HG03045 (cell line): ENCODE results near the gene REG1A.

ENCODE experiments used
- ATAC-seq: cut with Tn5 transposase; IDR thresholded peaks from one replicate; pipeline ENCODE4 v1.9.1; 2021; ENCODE audit warnings: mild to moderate bottlenecking, moderate library complexity; ENCODE audit not compliant: unreplicated experiment

Gene REG1A

DNA sequence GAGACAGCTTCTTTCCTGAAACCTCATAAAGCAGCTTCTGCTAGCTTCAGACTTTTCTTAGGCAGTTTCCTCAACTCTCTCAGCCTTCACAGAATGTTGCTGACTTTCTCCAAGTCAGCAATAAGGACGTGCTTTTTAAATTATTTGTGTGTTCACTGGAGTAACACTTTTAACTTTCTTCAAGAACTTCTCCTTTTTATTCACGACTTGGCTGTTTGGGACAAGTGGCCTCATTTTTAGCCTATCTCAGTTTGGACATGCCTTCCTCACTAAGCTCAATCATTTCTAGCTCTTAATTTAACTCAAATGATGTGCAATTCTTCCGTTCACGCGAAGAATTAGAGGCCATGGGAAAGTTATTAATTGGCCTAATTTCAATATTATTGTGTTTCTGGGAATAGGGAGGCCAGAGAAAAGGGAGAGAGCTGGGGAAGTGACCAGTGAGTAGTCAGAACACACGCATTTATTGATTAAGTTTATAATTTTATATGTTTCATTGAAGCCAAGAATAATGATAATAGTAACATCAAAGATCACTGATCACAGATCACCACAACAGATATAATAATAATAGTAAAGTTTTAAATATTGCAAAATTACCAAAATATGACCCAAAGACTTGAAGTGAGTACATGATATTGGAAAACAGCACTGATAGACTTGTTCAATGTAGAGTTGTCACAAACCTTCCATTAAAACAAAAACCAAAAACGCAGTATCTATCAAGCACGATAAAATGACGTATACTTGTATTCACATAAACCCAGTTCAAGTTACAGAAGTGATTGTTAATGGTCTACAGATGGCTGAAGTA, 4.8 kb downstream of the REG1A start:
- ATAC-seq = no peak

DNA sequence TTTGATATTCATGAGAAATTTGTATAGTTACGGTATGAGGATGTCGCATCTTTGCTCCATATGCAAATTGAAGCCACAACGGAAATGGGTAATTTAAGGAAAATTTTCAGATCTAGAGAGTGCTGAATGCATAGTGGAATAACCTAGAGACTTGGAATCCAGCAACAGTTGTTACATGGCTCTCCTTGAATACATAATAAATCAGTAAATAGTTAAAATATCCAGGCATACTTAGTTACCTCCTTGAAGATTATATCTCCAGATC, 5.4 kb downstream of the REG1A start:
- ATAC-seq = no peak

DNA sequence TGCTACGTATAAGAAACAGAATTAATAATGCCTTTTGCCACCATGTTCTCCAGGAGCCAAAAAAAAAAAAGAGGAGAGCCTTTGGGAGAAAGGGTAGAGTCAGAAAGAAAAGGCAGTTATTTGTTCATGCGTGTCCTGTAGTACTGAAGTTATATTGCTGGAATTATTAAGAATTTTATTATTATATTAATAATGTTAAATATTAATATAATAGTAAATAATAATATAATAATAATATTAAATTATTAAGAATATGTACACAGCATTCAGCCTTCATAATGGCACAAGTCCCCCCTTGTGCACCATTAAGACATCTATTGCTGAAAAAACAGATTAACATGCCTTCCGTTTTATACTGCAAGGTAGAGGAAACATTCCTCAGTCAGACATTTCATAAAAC, 8.1 kb downstream of the REG1A start:
- ATAC-seq = no peak

GRCh38 chr2:79129260-79129659, 9.0 kb downstream of the REG1A start:
- no peak for ATAC-seq

DNA sequence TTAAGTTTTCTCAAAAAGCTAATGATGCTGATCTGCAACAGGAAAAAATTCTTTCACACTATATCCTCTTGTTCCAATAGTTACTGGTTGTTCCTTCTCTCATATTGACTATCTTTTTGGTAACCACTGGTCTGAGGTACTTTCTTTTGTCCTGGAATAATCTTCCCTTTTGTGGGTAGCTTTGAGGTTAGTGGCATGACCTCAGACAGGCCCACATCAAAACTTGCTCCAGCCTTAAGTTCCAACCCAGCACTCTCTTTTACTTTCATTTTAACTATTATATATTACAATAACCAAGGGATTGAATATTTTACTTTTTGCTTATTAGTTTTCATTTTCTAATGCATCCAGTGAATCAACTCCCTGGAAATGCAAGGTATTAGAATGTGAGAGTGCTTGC, 9.5 kb downstream of the REG1A start:
- no peak for ATAC-seq

- ATAC-seq = no peak
Measured at GRCh38 chr2:79131687-79132086, 11.4 kb downstream of the REG1A start.

GRCh38 chr2:79138385-79138784, 18.1 kb downstream of the REG1A start:
- ATAC-seq = no peak

GRCh38 chr2:79139423-79139822, 19.1 kb downstream of the REG1A start:
- ATAC-seq = no peak

DNA sequence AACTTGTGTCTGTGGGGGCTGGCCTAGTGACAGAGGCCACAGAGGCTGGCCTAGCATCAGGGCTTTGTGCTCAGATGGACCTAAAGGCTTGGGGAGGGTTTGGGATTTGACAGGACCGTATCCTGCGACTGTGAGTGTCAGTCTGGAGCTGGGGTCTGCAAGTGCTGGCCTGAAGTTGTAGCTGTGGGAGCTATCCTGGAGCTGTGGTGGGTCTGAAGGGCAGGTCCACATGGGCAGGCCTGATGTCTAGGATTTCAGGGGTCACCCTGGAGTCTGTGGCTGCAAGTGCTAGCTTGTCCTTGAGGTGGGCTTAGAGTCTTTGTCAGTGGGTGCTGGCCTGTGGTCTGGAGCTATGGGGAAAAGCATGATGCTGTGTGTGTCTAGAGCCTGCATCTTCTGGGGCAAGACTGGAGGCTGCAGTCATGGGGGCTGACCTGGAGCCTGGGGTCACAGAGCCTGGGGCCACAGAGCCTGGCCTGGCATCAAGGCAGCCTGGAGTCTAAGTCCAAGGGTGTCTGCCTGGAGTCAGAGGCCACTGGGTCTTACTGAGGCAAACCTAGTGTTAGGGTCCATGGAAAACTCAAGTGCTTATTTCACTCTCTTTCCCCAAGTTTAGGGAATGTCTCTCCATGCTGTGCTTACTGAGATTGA, 35.7 kb downstream of the REG1A start:
- no peak for ATAC-seq

- ATAC-seq = no peak
Measured at GRCh38 chr2:79159030-79159429, 38.7 kb downstream of the REG1A start.

DNA sequence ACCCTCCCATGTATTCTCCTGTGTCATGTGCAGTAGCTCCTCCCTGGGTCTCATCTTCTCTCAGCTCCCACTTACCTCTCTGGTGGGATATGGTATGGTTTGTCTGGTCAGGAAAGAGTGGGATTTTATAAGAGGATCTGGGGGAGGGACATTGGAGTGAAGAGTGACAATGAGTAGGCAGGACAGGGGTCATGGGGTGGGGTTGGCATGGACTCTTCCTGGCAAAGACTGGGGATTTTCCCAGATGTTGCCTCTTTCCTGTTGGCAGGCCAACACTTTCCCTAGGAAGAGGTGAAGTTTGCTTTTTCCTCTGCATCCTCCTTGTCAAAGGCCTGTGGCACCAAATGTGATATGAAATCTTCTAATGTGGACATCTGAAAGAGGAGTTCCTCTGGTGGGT, 39.4 kb downstream of the REG1A start, which contains the start of gene REG3A:
Gene REG3A (minus strand): TSS at position 101 of the 400 bp plus-strand sequence. CDS start 348 bp downstream, outside the sequence.
- no peak for ATAC-seq

- ATAC-seq = no peak
Measured at GRCh38 chr2:79162132-79162531, 41.8 kb downstream of the REG1A start.

DNA sequence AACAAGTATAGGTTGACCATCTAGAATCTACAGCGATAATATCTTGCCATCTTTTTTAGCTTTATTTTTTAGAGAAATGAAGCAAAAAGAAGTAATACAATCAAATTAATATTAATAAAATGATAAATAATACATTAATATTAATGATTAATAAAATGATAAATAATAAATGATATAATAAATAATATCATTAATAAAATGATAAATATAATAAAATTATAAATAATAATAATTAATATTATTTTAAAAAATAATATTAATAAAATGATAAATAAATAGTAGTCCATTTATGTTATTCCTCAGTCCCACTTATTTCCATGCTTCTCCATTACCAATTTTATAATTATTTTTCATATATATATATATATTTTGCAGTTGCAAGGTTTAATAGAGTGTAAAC, 42.5 kb downstream of the REG1A start:
- no peak for ATAC-seq

DNA sequence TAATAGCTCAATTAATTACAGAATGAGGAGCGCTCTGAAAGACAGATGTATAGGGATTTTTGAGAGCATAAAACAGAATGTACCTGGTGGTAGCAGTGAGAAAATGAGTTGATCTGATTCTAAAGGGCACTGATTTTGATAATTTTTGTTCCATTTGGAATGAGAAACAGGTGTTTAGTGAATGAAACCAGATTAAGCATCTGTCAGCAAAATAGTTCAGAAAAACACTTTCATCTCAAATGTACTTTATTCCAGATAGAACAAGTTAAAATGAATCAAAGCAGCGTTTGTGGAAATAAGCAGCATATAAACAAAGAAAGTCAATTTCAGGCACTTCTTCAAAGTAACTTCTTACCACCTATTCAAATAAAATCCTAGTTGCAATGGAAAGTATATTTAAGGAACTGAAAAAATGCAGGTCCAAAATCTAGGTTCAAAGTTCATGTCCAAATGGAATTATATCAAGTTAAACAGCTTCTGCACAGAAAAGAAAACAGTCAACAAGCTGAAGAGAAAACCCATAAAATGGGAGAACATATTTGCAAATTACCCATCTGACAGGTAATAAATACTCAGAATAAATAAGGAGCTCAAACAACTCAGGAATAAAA, 51.2 kb downstream of the REG1A start:
- ATAC-seq = no peak
